WTC11 (cell line): ENCODE measurements around the gene LAMA3. TPM values are rescaled to one million over a fixed set of nuclear protein-coding genes. Genes with fewer than 3 reads are reported as not detected.
A peak's percentile ranks its signal among the peaks of the same experiment; 100 is the strongest.

Source experiments
- ATAC-seq: fragments of 200-7000 bp; cut with Tn5 transposase; 2 replicates; pipeline ENCODE4 v1.10.0; 2021; ENCODE audit warnings: mild to moderate bottlenecking, moderate library complexity
- CTCF ChIA-PET: fragments of 300-600 bp; sonication (Branson Sonifier 250); formaldehyde crosslinking; loops from one replicate; lab custom pipeline; 2021; ENCODE audit warnings: antibody characterized with exemption; lab: Charles Lee
- POLR2A ChIA-PET: fragments of 350-600 bp; sonication (Branson Sonifier 250); formaldehyde crosslinking; loops from one replicate; lab custom pipeline; 2021; ENCODE audit warnings: antibody characterized with exemption; lab: Charles Lee
- DNase-seq: peaks from one replicate; pipeline ENCODE4 v3.0.0; 2021; ENCODE audit warnings: low spot score
- H3K27ac Mint-ChIP-seq: 2 replicates; pipeline ENCODE4 v1.8.0; 2021; ENCODE audit warnings: mixed read lengths
- H3K27me3 Mint-ChIP-seq: 2 replicates; pipeline ENCODE4 v1.8.0; 2021; ENCODE audit warnings: low read depth, mild to moderate bottlenecking, moderate library complexity, mixed read lengths
- H3K36me3 Mint-ChIP-seq: 2 replicates; pipeline ENCODE4 v1.8.0; 2021; ENCODE audit warnings: mixed read lengths
- H3K4me1 Mint-ChIP-seq: 2 replicates; pipeline ENCODE4 v1.8.0; 2022; ENCODE audit warnings: mixed read lengths
- H3K4me3 Mint-ChIP-seq: 2 replicates; pipeline ENCODE4 v1.8.0; 2021; ENCODE audit warnings: mild to moderate bottlenecking, moderate library complexity, mixed read lengths
- H3K9me3 Mint-ChIP-seq: 2 replicates; pipeline ENCODE4 v1.8.0; 2021; ENCODE audit warnings: mixed read lengths
- ATF2 ChIP-seq: sonication (generic); formaldehyde crosslinking; IDR thresholded peaks from 2 replicates; pipeline ENCODE4 v1.8.1; 2022; ENCODE audit warnings: low read depth, missing genetic modification reagents, borderline replicate concordance
- CREM ChIP-seq: sonication (generic); formaldehyde crosslinking; IDR thresholded peaks from 2 replicates; pipeline ENCODE4 v1.8.1; 2022; ENCODE audit warnings: mild to moderate bottlenecking, missing genetic modification reagents, moderate library complexity
- ERG ChIP-seq: fragments of 250-450 bp; sonication (Bioruptor Pico); IDR thresholded peaks from 2 replicates; pipeline ENCODE4 v1.8.0; 2021; ENCODE audit warnings: mild to moderate bottlenecking
- ETV6 ChIP-seq: sonication (generic); formaldehyde crosslinking; IDR thresholded peaks from 2 replicates; pipeline ENCODE4 v1.8.1; 2022; ENCODE audit warnings: mild to moderate bottlenecking, missing genetic modification reagents
- FOXK1 ChIP-seq: sonication (generic); formaldehyde crosslinking; IDR thresholded peaks from 2 replicates; pipeline ENCODE4 v1.8.0; 2022; ENCODE audit warnings: mild to moderate bottlenecking, moderate library complexity, missing genetic modification reagents
- FOXP1 ChIP-seq: sonication (generic); formaldehyde crosslinking; IDR thresholded peaks from 2 replicates; pipeline ENCODE4 v1.8.0; 2022; ENCODE audit warnings: missing genetic modification reagents, mild to moderate bottlenecking, moderate library complexity, borderline replicate concordance
- PRDM15 ChIP-seq: sonication (generic); formaldehyde crosslinking; IDR thresholded peaks from 2 replicates; pipeline ENCODE4 v1.8.0; 2022; ENCODE audit warnings: missing genetic modification reagents
- SMAD3 ChIP-seq: sonication (generic); formaldehyde crosslinking; IDR thresholded peaks from 2 replicates; pipeline ENCODE4 v1.8.0; 2022; ENCODE audit warnings: missing genetic modification reagents, mild to moderate bottlenecking, borderline replicate concordance
- ZBTB21 ChIP-seq: sonication (generic); formaldehyde crosslinking; IDR thresholded peaks from 2 replicates; pipeline ENCODE4 v1.8.1; 2023; ENCODE audit warnings: mild to moderate bottlenecking, missing genetic modification reagents, borderline replicate concordance
- ZBTB43 ChIP-seq: sonication (generic); formaldehyde crosslinking; IDR thresholded peaks from 2 replicates; pipeline ENCODE4 v1.8.1; 2023; ENCODE audit warnings: mild to moderate bottlenecking, missing genetic modification reagents
- ZMAT4 ChIP-seq: fragments of 250-450 bp; sonication (Bioruptor Pico); IDR thresholded peaks from 2 replicates; pipeline ENCODE4 v1.9.0; 2021; ENCODE audit warnings: mild to moderate bottlenecking
- ZNF121 ChIP-seq: sonication (generic); formaldehyde crosslinking; IDR thresholded peaks from 2 replicates; pipeline ENCODE4 v1.8.0; 2023; ENCODE audit warnings: missing genetic modification reagents
- total RNA-seq: library from RNA; stranded (reverse); gene quantifications from 3 replicates; pipeline ENCODE4 v1.2.3, GENCODE V29; 2021

Gene LAMA3
- total RNA-seq, 1 experiment from 2014 or later: 0.83 TPM

- TF ChIP-seq PRDM15 (CRISPR knock-in tag): no peak
- TF ChIP-seq ZBTB43 (CRISPR knock-in tag): no peak
- no peak for TF ChIP-seq ATF2 (CRISPR knock-in tag)
- no peak for TF ChIP-seq ERG (CRISPR knock-in tag)
- TF ChIP-seq ETV6 (CRISPR knock-in tag): no peak
Measured at GRCh38 chr18:23867006-23867405, 177.8 kb downstream of the LAMA3 start (continued).

GRCh38 chr18:23868136-23868785 lies 179.0 kb downstream of the LAMA3 start:
- peaks cover 15% of the 10 kb centered on the region for H3K4me1 Mint-ChIP-seq
- ChIA-PET CTCF (interaction anchor here (1.3 kb wide), 1 partner anchor 50 kb away, joined by 3 read pairs; no protein-coding TSS in a partner anchor), POLR2A (no interaction called here)
- H3K36me3 Mint-ChIP-seq: no peaks in the 10 kb centered on the region
- TF ChIP-seq ZNF121 (CRISPR knock-in tag) (peak; percentile 44; the same call in 1 of the 2 replicates), ZMAT4 (CRISPR knock-in tag) (no peak)
- H3K4me3 Mint-ChIP-seq: no peak overlapping the region
- H3K9me3 Mint-ChIP-seq: no peaks in the 10 kb centered on the region
- H3K27me3 Mint-ChIP-seq: peaks cover 6% of the 10 kb centered on the region; the same call in 1 of the 2 replicates
- no peak overlapping the region for H3K27ac Mint-ChIP-seq
- ATAC-seq (no peak), DNase-seq (no peak)

- ATAC-seq: no peak
- ChIA-PET POLR2A (interaction anchor here (0.5 kb wide), 1 partner anchor 8 kb away, joined by 5 read pairs; no protein-coding TSS in a partner anchor), CTCF (interaction anchor here (1.3 to 1.6 kb wide), 2 partner anchors 8 to 48 kb away, joined by 3 to 5 read pairs; no protein-coding TSS in a partner anchor)
- Mint-ChIP-seq H3K27me3 (no peaks in the 10 kb centered on the region), H3K4me1 (peaks cover 25% of the 10 kb centered on the region), H3K36me3 (no peaks in the 10 kb centered on the region), H3K4me3 (no peak overlapping the region), H3K9me3 (no peaks in the 10 kb centered on the region), H3K27ac (no peak overlapping the region)
- no peak for TF ChIP-seq SMAD3 (CRISPR knock-in tag)
- no peak for TF ChIP-seq CREM (CRISPR knock-in tag)
- no peak for TF ChIP-seq FOXK1
- no peak for TF ChIP-seq FOXP1 (CRISPR knock-in tag)
- TF ChIP-seq ZBTB21 (CRISPR knock-in tag): no peak
- no peak for DNase-seq
Measured at GRCh38 chr18:23870676-23871380, 181.6 kb downstream of the LAMA3 start.
